ENCODE measurements around the gene GOLGA2. TPM values are rescaled to one million over a fixed set of nuclear protein-coding genes. Genes with fewer than 3 reads are reported as not detected.

GOLGA2 gene
- total RNA-seq, 2 experiments from 2014 or later = 28.2 to 58.2 TPM

DNA sequence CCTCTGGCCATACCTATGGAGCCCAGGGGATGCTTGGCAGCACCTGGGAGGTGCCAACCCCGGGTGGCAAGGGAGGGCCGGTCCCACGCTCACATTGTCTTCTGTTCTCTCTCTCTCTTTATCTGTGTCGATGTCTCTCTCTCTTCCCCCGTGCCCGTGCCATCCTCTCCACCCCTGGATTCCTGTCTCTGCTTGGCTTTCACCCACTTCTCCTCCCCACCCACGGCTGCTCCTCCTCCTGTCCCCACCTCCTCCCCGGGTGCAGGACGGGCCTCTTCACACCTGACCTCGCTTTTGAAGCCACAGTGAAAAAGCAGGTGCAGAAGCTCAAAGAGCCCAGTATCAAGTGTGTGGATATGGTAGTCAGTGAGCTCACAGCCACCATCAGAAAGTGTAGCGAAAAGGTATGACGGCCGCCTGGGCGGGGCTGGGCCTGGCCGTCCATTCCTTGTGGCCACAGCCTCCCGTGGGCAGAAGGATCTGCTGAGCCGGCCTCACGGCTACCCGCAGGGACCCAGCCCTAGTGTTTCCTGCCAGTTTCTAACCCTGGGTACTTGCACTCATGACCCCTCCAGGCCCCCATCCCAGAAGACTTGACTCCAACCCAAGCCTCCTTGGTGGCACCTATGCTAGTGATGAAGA, 49.9 kb downstream of the GOLGA2 start:
- Histone ChIP-seq H3K9me2 (ENCODE audit: insufficient read depth, low read length) (no peaks in the 10 kb centered on the region), H3K4me1 (ENCODE audit: insufficient read depth, low read length, poor library complexity, severe bottlenecking) (no peaks in the 10 kb centered on the region), H2AFZ (ENCODE audit: low read length) (no peak overlapping the region), H3K27ac (ENCODE audit: low read depth, low read length, poor library complexity, severe bottlenecking) (no peak overlapping the region), H3K79me2 (ENCODE audit: insufficient read depth, low read depth, low read length) (no peaks in the 10 kb centered on the region), H3K9me3 (ENCODE audit: low read length) (no peaks in the 10 kb centered on the region), H3K4me3 (ENCODE audit: low read depth, low read length, poor library complexity, severe bottlenecking) (no peak overlapping the region), H3K36me3 (ENCODE audit: insufficient read depth, low read length) (no peaks in the 10 kb centered on the region), H3K4me2 (ENCODE audit: low read length) (no peak overlapping the region), H4K20me1 (ENCODE audit: insufficient read depth, low read length) (no peaks in the 10 kb centered on the region)
- ChIA-PET POLR2A (no interaction called here), CTCF (ENCODE audit: unreplicated experiment) (no interaction called here)
- no TSS peak for BruUV-seq (replicated peaks)
- TF ChIP-seq, protein P1, sequence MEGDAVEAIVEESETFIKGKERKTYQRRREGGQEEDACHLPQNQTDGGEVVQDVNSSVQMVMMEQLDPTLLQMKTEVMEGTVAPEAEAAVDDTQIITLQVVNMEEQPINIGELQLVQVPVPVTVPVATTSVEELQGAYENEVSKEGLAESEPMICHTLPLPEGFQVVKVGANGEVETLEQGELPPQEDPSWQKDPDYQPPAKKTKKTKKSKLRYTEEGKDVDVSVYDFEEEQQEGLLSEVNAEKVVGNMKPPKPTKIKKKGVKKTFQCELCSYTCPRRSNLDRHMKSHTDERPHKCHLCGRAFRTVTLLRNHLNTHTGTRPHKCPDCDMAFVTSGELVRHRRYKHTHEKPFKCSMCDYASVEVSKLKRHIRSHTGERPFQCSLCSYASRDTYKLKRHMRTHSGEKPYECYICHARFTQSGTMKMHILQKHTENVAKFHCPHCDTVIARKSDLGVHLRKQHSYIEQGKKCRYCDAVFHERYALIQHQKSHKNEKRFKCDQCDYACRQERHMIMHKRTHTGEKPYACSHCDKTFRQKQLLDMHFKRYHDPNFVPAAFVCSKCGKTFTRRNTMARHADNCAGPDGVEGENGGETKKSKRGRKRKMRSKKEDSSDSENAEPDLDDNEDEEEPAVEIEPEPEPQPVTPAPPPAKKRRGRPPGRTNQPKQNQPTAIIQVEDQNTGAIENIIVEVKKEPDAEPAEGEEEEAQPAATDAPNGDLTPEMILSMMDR (conservative IDR thresholded peaks at IDR 0.05; ENCODE audit: low read length) = no peak
- TF ChIP-seq EZH2phosphoT487 (IDR thresholded peaks at IDR 0.05; ENCODE audit: borderline replicate concordance, low read depth, low read length) = no peak
- DNase-seq (ENCODE audit: low spot score) = no peak
- intact Hi-C loops (cut with micrococcal nuclease; ENCODE audit: unreplicated experiment) = no loop called here

DNA sequence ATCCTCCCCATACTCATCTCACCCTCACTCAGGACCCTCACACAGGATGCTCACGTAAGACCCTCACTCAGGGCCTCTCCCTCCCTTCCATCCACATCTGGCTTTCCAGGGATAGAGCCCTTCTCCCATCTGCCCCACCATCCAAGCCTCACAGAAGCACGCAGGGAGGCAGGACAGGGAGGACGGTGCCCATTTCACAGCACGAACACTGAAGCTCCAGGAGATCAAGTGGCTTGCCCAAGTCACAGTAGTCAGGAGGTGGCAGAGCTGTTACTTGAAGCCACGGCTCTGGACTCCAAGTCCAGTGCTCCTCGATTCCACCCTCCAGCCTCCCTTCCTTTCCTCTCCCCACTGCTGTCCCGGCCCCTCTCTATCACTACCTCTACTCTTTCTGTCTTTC, 50.9 kb downstream of the GOLGA2 start:
- BruUV-seq (replicated peaks) = no TSS peak

More for the DNA sequence above, 50.9 kb downstream of the GOLGA2 start:
- H3K27ac ChIP-seq (ENCODE audit: low read depth, low read length, poor library complexity, severe bottlenecking) = no peak overlapping the region
- H3K4me2 ChIP-seq (ENCODE audit: low read length) = no peak overlapping the region
- TF ChIP-seq, protein P1 (conservative IDR thresholded peaks at IDR 0.05; ENCODE audit: low read length) = no peak
- no peak for TF ChIP-seq EZH2phosphoT487 (IDR thresholded peaks at IDR 0.05; ENCODE audit: borderline replicate concordance, low read depth, low read length)
- H3K36me3 ChIP-seq (ENCODE audit: insufficient read depth, low read length) = no peaks in the 10 kb centered on the region
- intact Hi-C loops (cut with micrococcal nuclease; ENCODE audit: unreplicated experiment) = no loop called here
- no peaks in the 10 kb centered on the region for H3K4me1 ChIP-seq (ENCODE audit: insufficient read depth, low read length, poor library complexity, severe bottlenecking)
- no peaks in the 10 kb centered on the region for H3K9me3 ChIP-seq (ENCODE audit: low read length)
- no peaks in the 10 kb centered on the region for H3K79me2 ChIP-seq (ENCODE audit: insufficient read depth, low read depth, low read length)
- H2AFZ ChIP-seq (ENCODE audit: low read length) = no peak overlapping the region
- CTCF ChIA-PET (ENCODE audit: unreplicated experiment) = no interaction called here
- no peak for DNase-seq (ENCODE audit: low spot score)
- H4K20me1 ChIP-seq (ENCODE audit: insufficient read depth, low read length) = no peaks in the 10 kb centered on the region
- POLR2A ChIA-PET = interaction anchor here (0.7 kb wide), 1 partner anchor 210 kb away, joined by 3 read pairs; no protein-coding TSS in a partner anchor
- H3K9me2 ChIP-seq (ENCODE audit: insufficient read depth, low read length) = no peaks in the 10 kb centered on the region
- no peak overlapping the region for H3K4me3 ChIP-seq (ENCODE audit: low read depth, low read length, poor library complexity, severe bottlenecking)

Data from OCI-LY7 (cell line).